Stomach (tissue), 9 donors: Measurements from ENCODE around the gene ETV6. TPM values are rescaled to one million over a fixed set of nuclear protein-coding genes. Genes with fewer than 3 reads are reported as not detected.
A peak's percentile ranks its signal among the peaks of the same experiment; 100 is the strongest.

ENCODE experiments used
- DNase-seq, 2 donors: peaks; one replicate each; pipeline versions ENCODE4 v3.0.0 to v3.0.0-alpha.2; 2013 to 2019
- H3K27ac ChIP-seq, 5 donors: fragments of 200-600 bp in 4 of 5; sonication (generic) in 4 of 5; one replicate each; pipeline ENCODE4 v1.5.1; 2013 to 2019; ENCODE audit warnings: mild to moderate bottlenecking in 1 of 5, moderate library complexity in 1 of 5
- H3K27me3 ChIP-seq, 3 donors: fragments of 200-600 bp; sonication (generic); one replicate each; pipeline ENCODE4 v1.5.1; 2017 to 2019; ENCODE audit warnings: mixed run types in 1 of 3
- H3K36me3 ChIP-seq, 4 donors: fragments of 200-600 bp; sonication (generic); 1 replicate in 3 of 4; 2 replicates in 1 of 4; pipeline ENCODE4 v1.5.1; 2016 to 2019
- H3K4me1 ChIP-seq, 4 donors: fragments of 200-600 bp; sonication (generic); one replicate each; pipeline ENCODE4 v1.5.1; 2016 to 2019
- H3K4me3 ChIP-seq, 4 donors: fragments of 200-600 bp; sonication (generic) in 3 of 4; one replicate each; pipeline ENCODE4 v1.5.1; 2016 to 2019; ENCODE audit warnings: mild to moderate bottlenecking in 1 of 4
- H3K9me3 ChIP-seq, 4 donors: fragments of 200-600 bp; sonication (generic); one replicate each; pipeline ENCODE4 v1.5.1; 2016 to 2019
- CTCF ChIP-seq, 7 experiments: fragments of 450-650 bp in 4 of 7; fragments of 200-600 bp in 3 of 7; sonication (generic) in 3 of 7; IDR thresholded peaks; one replicate each; pipeline ENCODE4 v1.5.1; 2016 to 2019; ENCODE audit warnings: antibody characterized with exemption in 7 of 7, control low read depth in 2 of 7, mild to moderate bottlenecking in 1 of 7
- EP300 ChIP-seq: sonication (generic); formaldehyde crosslinking; IDR thresholded peaks from one replicate; pipeline ENCODE4 v1.6.1; 2017; ENCODE audit warnings: antibody characterized with exemption
- POLR2A ChIP-seq, 4 donors: fragments of 450-650 bp; IDR thresholded peaks; one replicate each; pipeline ENCODE4 v1.6.1; 2016; ENCODE audit warnings: antibody characterized with exemption in 4 of 4, control low read depth in 2 of 4, mild to moderate bottlenecking in 1 of 4, moderate library complexity in 1 of 4
- POLR2AphosphoS5 ChIP-seq, 3 donors: sonication (generic); formaldehyde crosslinking; IDR thresholded peaks; one replicate each; pipeline ENCODE4 v1.6.1; 2016; ENCODE audit warnings: antibody characterized with exemption in 3 of 3
- WGBS, 5 donors: extraction: QIAGEN DNeasy Blood & Tissue Kit in 3 of 5; methylation state at CpG; one replicate each; pipeline versions ENCODE4 v1.1.5 to v1.1.7; 2013 to 2018; 5-methylcytosine and 5-hydroxymethylcytosine counted together
- intact Hi-C: fragments of 100-400 bp; cut with DNase I; formaldehyde crosslinking; loops from one replicate; pipeline ENCODE4 v1.15.1; 2023; ENCODE audit warnings: low total_unique reads
- polyA plus RNA-seq, 3 donors: library from polyadenylated mRNA; stranded (reverse); fragments of 200-250 nt; gene quantifications; one replicate each; pipeline ENCODE4 v1.2.3, GENCODE V29; 2013
- total RNA-seq, 5 donors: library from RNA; depleted of rRNA; stranded (reverse); fragments of >200 nt; gene quantifications; one replicate each; pipeline versions ENCODE4 v1.1.0 to v1.2.3, GENCODE V29; 2014 to 2016
- donor health status: healthy with polysubstance abuse.
- donor health status: Bipolar disorder and iron deficiency.
- donor health status: healthy.

ETV6 gene
- total and polyA plus RNA-seq, 8 donors = 4.1 to 60.3 (median 13.4) TPM

GRCh38 chr12:11814374-11814773 lies 164.9 kb downstream of the ETV6 start:
- H3K36me3 ChIP-seq = peaks cover 0 to 2% (median 0%) of the 10 kb centered on the region in 4 donors
- no peaks in the 10 kb centered on the region for H3K27me3 ChIP-seq
- intact Hi-C loops = no loop called here
- H3K4me1 ChIP-seq = peaks cover 27 to 64% (median 45%) of the 10 kb centered on the region in 4 donors
- no peak overlapping the region for H3K4me3 ChIP-seq
- TF ChIP-seq POLR2A (IDR thresholded peaks at IDR 0.05) (no peak), POLR2AphosphoS5 (IDR thresholded peaks at IDR 0.05) (peak in 1 of 3 donors; percentile 36), CTCF (IDR thresholded peaks at IDR 0.05) (no peak), EP300 (no peak)
- H3K27ac ChIP-seq = peak overlapping the region in 1 of 5 donors; percentile 70
- H3K9me3 ChIP-seq = no peaks in the 10 kb centered on the region
- 30 to 46% (median 43%) methylated on average over 3 of the region's 3 CpGs for WGBS, 5 donors
- DNase-seq = peak in 1 of 2 donors; percentile 45

GRCh38 chr12:11815397-11815796 lies 165.9 kb downstream of the ETV6 start:
- H3K4me1 ChIP-seq = peaks cover 27 to 63% (median 43%) of the 10 kb centered on the region in 4 donors
- 90 to 99% (median 94%) methylated on average over 5 of the region's 5 CpGs for WGBS, 5 donors
- H3K9me3 ChIP-seq = no peaks in the 10 kb centered on the region

GRCh38 chr12:11819643-11820042 lies 170.2 kb downstream of the ETV6 start:
- Histone ChIP-seq H3K36me3 (peaks cover 0 to 5% (median 2%) of the 10 kb centered on the region in 4 donors), H3K4me1 (peaks cover 0 to 31% (median 19%) of the 10 kb centered on the region in 4 donors), H3K9me3 (no peaks in the 10 kb centered on the region), H3K27ac (no peak overlapping the region), H3K4me3 (no peak overlapping the region), H3K27me3 (no peaks in the 10 kb centered on the region)
- intact Hi-C loops = no loop called here
- 91 to 98% (median 96%) methylated on average over 4 of the region's 4 CpGs for WGBS, 5 donors
- DNase-seq = no peak
- TF ChIP-seq POLR2AphosphoS5 (IDR thresholded peaks at IDR 0.05) = no peak
- no peak for TF ChIP-seq CTCF (IDR thresholded peaks at IDR 0.05)
- no peak for TF ChIP-seq POLR2A (IDR thresholded peaks at IDR 0.05)
- no peak for TF ChIP-seq EP300

More at GRCh38 chr12:11815397-11815796, 165.9 kb downstream of the ETV6 start:
- intact Hi-C loops = no loop called here
- TF ChIP-seq POLR2AphosphoS5 (IDR thresholded peaks at IDR 0.05) (peak in 1 of 3 donors; percentile 7), EP300 (no peak), POLR2A (IDR thresholded peaks at IDR 0.05) (no peak)
- H3K27ac ChIP-seq = no peak overlapping the region
- H3K27me3 ChIP-seq = no peaks in the 10 kb centered on the region
- peaks cover 0 to 5% (median 2%) of the 10 kb centered on the region in 4 donors for H3K36me3 ChIP-seq
- H3K4me3 ChIP-seq = no peak overlapping the region
- no peak for DNase-seq

GRCh38 chr12:11820476-11820875 lies 171.0 kb downstream of the ETV6 start:
- intact Hi-C loops = no loop called here
- TF ChIP-seq EP300 (no peak), POLR2A (IDR thresholded peaks at IDR 0.05) (no peak), CTCF (IDR thresholded peaks at IDR 0.05) (no peak), POLR2AphosphoS5 (IDR thresholded peaks at IDR 0.05) (no peak)
- H3K27me3 ChIP-seq = no peaks in the 10 kb centered on the region
- 94 to 98% (median 96%) methylated on average over 3 of the region's 3 CpGs for WGBS, 5 donors
- peaks cover 0 to 27% (median 15%) of the 10 kb centered on the region in 4 donors for H3K4me1 ChIP-seq
- H3K36me3 ChIP-seq = peaks cover 0 to 5% (median 2%) of the 10 kb centered on the region in 4 donors
- no peak overlapping the region for H3K27ac ChIP-seq
- no peak overlapping the region for H3K4me3 ChIP-seq
- no peak for DNase-seq
- H3K9me3 ChIP-seq = no peaks in the 10 kb centered on the region

DNA sequence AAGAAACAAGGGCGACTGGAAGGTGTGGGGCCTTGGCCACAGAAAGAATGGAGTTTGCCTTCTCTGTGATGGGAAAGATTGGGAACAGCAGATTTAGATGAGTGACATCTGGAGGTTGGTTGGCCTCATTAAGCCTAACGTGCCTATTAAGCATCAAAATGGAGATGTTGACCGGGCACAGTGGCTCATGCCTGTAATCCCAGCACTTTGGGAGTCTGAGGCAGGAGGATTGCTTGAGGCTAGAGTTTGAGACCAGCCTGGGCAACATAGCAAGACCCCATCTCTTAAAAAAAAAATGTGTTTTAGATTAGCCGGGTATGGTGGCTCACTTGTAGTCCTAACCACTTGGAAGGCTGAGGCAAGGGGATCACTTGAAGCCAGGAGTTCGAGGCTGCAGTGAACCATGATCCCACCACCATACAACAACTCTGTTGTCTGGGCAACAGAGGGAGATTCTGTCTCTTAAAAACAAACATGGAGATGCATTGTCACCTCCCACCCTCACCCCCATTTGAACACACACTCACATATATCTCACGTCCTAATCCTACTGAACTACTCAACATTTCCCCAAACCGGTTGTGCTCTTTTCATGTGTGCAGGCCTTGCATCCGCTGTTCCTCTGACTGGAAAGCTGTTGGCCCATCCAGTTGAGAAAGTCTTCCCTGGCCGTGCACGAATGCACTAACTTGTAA lies 172.1 kb downstream of the ETV6 start:
- WGBS, 5 donors = 90 to 94% (median 91%) methylated on average over 10 of the region's 10 CpGs
- Histone ChIP-seq H3K36me3 (peaks cover 0 to 9% (median 2%) of the 10 kb centered on the region in 4 donors), H3K27me3 (no peaks in the 10 kb centered on the region), H3K4me1 (peaks cover 0 to 33% (median 16%) of the 10 kb centered on the region in 4 donors), H3K27ac (peak overlapping the region in 2 of 5 donors; percentile 12 to 49), H3K4me3 (no peak overlapping the region), H3K9me3 (no peaks in the 10 kb centered on the region)
- no peak for TF ChIP-seq POLR2AphosphoS5 (IDR thresholded peaks at IDR 0.05)
- no peak for TF ChIP-seq EP300
- TF ChIP-seq CTCF (IDR thresholded peaks at IDR 0.05) = no peak
- TF ChIP-seq POLR2A (IDR thresholded peaks at IDR 0.05) = no peak
- intact Hi-C loops = no loop called here
- no peak for DNase-seq
